GM19043 (cell line): ENCODE measurements around the gene FRYL.
A peak's percentile ranks its signal among the peaks of the same experiment; 100 is the strongest.
"Not testable (repeated sequence)": the region's sequence is repeated elsewhere in the genome, so short reads cannot be mapped to it uniquely, and the experiment has no call there.

ENCODE experiments used
- ATAC-seq: cut with Tn5 transposase; IDR thresholded peaks from one replicate; pipeline ENCODE4 v1.9.1; 2021; ENCODE audit warnings: low read depth; ENCODE audit not compliant: unreplicated experiment

FRYL gene

DNA sequence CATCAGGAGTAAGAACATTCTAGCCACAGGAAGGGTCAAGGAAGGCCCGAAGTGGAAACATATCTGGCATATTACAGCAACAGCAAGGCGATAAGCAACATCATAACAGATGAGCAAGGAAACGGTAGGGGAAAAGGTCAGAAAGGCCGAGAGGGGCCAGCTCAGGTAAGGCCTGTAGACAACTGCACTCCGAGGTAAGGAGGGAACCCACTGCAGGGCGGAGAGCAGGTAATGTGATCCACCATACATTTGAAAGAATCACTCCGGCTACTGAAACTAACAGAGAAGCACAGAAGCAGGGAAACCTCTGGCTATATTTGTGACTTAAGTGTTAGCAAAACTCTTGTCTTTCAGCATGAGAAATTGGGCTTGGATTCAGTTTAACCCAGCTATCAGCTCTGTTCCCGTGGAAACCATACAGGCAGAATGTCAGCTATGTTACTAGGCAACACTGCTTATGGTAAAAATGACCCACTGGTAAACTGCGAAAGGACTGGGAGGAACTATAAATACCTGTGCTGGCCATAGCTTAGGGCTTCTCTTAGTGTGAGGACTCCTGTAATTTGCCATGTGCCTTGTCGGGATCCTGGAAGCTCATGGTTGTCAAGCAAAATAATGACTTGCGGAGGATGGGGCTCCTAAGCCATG, 31.0 kb downstream of the FRYL start:
- no peak for ATAC-seq

DNA sequence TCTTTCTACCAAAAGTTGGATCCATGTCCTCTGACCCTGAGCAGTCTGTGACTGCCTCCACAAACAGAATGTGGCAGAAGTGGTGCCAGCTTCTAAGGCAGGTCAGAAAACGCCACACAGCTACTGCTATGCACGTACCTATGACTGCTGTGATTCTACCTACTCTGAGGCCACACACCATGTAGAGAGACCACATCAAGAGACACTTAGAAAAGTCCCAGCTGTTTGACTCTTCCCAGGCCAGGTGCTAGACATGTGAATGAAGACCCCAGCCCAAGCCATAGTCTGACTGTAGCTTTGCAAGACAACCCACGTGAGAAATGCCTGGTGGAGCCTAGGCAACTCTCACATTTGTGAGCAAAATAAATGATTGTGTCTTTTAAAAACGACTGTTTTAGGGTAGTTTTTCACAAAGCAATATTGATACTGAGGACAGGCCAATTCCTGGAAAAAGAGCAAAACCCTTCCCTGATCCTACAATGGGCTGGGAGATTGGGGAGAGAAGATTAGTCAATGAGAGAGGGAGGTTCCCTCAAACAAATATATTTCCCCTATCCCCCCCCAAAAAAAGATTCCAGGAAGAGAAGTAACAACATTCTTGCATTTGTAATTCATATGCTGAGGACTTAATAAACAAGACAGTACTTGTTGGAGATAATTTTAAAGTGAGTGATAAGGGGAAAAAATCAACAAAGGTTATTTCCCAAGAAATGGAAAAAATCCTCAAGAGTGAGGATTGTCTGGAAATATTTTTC, 33.3 kb downstream of the FRYL start:
- no peak for ATAC-seq

DNA sequence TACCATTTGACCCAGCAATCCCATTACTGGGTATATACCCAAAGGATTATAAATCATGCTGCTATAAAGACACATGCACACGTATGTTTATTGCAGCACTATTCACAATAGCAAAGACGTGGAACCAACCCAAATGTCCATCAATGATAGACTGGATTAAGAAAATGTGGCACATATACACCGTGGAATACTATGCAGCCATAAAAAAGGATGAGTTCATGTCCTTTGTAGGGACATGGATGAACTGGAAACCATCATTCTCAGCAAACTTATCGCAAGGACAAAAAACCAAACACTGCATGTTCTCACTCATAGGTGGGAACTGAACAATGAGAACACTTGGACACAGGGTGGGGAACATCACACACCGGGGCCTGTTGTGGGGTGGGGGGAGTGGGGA, 34.9 kb downstream of the FRYL start:
- ATAC-seq = not testable (repeated sequence)

DNA sequence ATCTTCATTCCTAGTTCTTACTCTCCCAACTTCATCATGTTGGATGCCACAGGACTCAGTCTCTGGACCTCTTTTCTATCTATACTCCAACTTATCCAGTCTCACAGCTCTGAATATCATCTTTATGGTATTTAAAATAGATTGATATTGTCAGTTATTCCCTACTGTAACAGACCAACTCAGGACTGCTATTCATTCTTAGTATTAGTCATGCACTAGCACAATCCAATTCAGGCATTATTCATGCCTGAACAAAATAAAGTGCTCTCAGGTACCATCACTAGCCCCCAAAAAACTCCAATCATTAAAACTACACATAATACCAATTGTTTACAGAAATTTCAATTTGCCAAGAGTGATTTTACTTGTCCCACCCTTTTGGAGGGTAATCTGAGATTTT, 37.7 kb downstream of the FRYL start:
- no peak for ATAC-seq

DNA sequence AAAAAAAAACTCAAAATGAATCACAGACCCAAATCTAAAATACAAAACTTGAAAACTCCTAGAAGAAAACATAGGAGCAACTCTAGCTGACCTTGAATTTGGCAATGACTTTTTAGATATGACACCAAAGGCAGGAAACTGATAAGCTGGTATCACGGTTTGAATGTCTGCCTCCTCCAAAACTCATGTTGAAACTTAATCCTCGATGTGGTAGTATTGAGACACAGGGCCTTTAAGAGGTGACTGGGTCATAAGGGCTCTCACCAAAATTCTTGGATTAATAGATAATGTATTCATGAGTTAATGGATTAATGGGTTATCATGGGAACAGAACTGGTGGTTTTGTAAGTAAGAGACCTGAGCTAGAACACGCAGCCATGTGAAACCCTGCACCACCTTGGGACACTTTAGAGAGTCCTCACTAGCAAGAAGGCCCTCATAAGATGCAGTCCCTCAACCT, 40.5 kb downstream of the FRYL start:
- ATAC-seq = peak; percentile 61

DNA sequence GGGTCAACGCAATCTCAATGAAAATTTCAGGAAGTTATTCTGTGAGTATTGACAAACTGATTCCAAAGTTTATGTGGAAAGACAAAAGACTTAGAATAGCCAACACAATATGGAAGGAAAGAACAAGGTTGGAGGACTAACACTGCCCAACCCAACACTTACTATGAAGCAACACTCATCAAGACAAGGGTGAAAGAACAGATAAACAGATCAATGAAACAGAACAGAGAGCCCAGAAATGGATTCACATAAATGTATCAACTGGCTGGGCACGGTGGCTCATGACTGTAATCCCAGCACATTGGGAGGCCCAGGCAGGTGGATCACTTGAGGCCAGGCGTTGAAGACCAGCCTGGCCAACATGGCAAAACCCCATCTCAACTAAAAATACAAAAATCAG, 41.2 kb downstream of the FRYL start:
- ATAC-seq = no peak

DNA sequence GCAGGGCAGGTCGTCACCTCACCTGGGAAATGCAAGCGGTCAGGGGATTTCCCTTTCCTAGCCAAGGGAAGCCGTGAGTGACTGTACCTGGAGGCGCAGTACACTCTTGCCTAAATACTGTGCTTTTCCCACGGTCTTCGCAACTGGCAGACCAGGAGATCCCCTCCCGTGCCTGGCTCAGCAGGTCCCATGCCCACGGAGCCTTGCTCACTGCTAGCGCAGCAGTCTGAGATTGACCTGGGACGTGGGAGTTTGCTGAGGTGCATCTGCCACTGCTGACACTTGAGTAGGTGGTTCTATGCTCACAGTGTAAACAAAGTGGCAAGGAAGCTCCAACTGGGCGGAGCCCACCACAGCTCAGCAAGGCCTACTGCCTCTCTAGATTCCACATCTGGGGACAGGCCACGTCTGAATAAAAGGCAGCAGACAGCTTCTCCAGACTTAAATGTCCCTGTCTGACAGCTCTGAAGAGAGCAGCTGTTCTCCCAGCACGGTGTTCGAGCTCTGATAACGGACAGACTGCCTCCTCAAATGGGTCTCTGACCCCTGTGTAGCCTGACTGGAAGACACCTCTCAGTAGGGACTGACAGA, 51.1 kb downstream of the FRYL start:
- not testable (repeated sequence) for ATAC-seq

DNA sequence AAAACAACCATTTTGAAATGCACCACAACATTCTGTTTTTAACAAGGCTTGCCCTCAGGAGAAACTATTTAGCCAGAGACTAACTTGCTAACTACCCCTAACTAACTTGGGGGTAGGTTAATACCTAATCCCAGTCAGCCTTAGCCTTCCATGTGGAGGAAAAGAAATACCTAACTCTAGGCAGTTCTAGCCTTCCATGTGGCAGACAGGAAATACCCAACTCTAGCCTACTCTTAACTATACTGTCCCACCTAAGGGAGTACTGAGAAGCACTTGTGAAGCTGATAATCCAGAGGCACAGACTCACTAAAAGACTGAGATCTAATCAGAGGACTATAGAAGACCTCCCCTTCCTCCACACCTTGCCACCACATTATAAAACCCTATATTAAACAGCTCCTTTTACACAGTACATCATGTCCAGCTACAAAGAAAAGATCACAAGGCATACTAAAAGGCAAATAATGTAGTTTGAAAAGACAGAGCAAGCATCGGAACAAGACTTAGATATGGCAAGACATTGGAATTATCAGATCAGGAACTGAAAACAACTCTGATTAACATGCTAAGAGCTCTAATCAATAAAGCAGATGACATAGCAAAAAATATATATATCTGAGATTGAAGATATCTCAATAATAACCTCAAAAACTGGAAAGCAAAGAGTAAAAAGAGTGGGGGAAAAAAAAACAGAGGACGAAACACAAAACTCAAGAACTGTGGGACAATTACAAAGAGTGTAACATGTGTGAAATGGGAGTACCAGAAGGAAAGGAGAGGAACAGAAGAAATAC, 52.2 kb downstream of the FRYL start:
- ATAC-seq = peak; percentile 49

DNA sequence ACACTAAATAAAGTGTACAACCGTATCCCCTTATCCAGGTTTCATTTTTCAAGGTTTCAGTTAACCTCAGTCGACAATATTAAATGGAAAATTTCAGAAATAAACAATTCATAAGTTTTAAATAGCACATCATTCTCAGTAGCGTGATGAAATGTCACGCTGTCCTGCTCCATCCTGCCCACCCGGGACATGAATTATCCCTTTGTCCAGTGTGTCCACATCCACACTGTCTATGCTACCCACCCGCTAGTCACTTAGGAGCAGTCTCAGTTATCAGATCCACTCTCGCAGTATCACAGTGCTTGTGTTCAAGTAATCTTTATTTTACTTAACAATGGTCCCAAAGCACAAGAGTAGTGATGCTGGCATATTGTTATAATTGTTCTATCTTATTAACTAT, 54.7 kb downstream of the FRYL start:
- ATAC-seq = no peak

DNA sequence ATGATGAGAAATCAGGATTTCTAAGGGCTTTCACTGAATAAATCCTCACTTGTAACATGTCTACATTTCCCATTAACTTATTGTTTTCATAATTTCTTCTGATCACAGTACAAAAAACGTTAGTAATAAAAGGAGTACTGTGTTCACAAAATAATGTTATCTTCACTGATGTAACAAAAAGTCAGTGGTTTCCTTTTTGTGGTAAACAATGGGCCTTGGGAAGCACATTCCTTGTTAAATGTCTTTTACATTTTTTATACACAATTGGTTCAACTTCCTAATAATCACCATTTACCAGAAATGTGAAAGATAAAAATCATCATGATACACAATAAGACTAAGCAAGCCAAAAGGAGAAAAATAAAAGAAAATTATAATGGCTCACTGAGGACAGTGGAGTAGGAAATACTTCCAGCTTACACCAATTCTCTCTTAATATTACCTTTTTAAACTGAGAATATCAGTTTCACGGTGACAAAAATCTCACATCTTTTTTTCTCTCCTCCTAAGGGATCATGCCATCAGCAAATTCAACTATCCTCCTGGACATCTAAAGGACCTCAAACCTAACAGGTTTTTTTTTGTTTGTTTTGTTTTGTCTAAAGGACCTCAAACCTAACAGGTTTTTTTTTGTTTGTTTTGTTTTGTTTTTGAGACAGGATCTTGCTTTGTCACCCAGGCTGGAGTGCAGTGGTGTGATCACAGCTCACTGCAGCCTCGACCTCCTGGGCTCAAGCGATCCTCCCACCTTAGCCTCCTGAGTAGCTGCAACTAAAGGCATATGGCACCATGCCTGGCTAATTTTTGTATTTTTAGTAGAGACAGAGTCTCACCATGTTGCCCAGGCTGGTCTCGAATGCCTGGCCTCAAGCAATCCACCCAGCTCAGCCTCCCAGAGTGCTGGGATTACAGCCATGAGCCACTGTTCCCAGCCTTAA, 57.3 kb downstream of the FRYL start:
- ATAC-seq = no peak

DNA sequence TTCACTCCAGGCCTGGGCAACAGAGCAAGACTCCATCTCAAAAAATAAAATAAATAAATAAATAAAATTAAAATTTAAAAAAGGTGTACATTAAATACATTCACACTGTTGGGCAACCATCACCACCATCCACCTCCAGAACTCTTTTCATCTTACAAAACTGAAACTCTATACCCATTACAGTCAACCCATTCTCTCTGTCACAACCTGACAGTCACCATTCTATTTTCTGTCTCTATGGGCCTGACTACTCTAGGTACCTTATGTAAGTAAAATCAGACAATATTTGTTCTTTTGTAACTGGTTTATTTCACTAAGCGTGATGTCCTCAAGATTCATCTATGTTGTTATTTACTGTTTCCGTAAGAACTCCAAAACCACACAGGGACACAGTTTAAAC, 59.6 kb downstream of the FRYL start:
- ATAC-seq = no peak

DNA sequence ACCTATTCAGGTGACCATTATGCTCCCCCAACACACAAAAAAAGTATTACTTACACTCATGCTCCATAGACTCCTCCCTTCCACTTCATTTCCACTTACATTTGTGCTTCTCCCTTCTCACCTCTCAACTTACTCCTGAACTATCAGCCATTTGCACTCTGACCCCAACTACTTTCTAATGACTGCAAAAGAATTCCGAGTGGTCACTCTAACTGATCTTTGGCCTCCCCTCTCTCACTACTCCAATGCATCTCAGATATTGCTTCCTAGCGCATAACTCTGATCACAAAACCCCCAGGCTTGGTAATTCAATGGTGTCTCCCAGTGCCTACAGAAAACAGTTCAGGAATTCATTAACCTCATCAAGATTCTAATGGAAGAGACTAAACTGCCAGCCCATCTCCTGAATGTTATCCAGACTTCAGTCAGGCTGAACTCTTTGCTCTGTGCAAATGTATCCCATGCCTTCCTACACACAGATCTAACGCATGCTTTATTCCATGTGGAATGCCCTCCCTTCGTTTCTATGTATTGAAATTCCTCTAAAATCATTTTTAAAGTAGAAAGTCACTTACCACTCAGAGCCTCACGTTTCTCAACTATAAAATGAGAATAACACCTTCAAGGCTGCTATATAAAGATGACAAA, 61.1 kb downstream of the FRYL start:
- ATAC-seq = no peak

DNA sequence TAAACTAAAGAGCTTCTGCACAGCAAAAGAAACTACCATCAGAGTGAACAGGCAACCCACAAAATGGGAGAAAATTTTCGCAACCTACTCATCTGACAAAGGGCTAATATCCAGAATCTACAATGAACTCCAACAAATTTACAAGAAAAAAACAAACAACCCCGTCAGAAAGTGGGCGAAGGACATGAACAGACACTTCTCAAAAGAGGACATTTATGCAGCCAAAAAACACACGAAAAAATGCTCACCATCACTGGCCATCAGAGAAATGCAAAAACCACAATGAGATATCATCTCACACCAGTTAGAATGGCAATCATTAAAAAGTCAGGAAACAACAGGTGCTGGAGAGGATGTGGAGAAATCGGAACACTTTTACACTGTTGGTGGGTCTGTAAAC, 63.8 kb downstream of the FRYL start:
- not testable (repeated sequence) for ATAC-seq

DNA sequence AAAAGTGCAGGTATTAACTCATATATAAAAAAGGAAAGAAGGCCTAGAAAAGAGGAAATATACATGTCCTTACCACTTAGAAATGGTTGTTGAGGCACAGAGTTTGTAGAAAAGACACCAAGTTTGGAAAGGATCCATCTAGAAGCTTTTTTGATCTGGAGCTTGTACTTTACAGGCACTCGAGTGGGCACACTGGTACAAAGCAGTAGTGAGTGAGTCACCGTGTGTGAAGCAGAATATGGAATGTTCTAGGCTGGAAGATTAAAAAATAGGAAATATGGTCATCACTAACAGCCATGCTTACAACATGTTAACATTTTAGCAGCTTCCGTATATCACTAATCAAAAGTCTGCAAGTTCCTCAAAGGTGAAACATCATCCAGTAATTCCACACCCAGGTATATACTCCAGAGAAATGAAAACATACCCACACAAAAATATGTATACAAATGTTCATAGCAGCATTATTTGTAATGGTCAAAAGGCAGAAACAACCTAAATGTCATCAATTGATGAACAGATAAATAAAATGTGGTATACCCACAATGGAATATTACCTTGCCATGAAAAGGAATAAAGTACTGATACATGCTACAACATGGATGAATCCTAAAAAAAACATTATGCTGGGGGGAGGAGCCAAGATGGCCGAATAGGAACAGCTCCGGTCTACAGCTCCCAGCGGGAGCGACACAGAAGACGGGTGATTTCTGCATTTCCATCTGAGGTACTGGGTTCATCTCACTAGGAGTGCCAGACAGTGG, 69.5 kb downstream of the FRYL start:
- ATAC-seq = no peak

DNA sequence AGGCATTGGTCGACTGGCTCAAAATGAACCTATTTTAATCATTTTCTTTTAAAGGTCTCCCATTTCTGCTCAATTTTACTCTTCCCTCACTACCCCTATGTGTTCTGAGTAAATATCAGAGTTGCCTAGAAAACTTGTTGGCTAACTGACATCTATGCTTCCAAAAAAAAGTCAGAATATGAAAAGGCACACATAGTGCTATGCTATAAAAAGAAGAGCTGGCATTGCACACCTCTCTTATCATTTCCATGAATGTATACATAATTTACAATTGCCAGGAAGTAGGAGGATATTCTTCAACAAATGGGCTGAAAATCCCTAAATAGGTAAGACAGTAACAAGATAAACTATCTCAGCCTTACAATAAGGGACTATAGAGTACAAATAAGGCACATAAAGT, 70.2 kb downstream of the FRYL start:
- no peak for ATAC-seq

DNA sequence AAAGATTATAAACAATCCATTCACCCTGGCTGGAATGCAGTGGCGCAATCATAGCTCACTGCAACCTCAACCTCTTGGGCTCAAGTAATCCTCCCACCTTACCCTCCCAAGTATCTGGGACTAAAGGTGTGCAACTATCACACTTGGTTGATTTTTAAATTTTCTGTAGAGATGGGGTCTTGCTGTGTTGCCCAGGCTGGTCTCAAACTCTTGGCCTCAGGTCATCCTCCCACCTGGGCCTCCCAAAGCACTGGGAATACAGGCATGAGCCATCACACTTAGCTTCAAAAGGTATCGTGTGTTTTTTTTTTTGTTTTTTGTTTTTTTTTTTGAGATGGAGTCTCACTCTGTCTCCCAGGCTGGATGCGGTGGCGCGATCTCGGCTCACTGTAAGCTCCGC, 71.5 kb downstream of the FRYL start:
- ATAC-seq = no peak

DNA sequence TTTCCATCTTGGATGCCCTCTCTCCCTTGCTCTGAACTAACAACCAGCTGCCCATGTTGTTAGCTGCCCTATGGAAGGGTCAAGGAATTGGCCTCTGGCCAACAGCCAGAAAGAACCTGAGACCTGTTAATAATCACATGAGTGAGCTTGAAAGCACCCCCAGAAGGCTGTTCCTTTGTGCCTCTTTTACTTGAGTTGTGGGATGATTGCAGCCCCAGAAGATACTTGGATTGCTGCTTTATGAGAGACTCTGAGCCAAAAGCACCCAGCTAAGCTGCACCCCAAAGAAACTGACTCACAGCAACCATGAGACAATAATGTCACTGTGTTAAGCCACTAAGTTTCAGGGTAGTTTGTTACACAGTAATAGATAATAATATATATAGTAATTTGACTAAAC, 73.3 kb downstream of the FRYL start:
- no peak for ATAC-seq

DNA sequence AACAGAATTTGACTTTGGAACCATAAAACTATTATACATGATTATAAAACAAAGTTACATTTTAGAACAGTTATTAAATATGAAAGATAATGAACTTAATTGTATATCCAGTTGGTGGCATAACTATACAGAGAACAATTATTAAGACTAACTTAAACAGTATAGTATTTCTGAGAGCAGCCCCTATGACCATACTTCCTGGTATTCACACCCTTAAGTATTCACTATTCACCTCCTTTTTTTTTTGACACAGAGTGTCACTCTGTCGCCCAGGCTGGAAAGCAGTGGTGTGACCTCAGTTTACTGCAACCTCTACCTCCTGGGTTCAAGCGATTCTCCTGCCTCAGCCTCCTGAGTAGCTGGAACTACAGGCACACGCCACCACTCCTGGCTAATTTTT, 74.5 kb downstream of the FRYL start:
- ATAC-seq = no peak
